ENCODE data around the gene VASP.

DNA sequence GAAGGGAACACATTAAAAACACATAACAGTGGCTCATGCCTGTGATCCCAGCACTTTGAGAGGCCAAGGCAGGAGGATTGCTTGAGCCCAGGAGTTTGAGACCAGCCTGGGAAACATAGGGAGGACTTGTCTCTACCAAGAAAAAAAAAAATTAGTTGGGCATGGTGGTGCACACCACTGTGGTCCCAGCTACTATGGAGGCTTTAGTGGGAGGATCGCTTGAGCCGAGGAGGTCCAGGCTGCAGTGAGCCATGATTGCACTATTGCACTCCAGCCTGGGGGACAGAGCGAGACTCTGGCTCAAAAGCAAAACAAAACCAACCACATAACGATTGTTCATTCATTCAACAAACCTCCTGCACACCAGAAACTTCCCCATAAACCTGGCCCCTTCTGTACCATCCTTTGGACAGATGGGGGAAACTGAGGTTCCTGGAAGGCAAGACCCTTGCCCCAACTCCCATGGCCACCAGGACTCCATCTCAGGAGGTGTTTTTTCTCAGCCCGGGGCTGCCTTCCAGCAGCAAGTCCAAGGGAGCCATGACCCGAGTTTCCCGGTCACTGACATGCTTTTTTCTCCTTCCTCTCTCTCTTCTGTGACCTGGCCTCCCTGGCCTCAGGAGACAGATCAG is 35.2 kb upstream of the VASP start:
- TF ChIP-seq, protein P1, sequence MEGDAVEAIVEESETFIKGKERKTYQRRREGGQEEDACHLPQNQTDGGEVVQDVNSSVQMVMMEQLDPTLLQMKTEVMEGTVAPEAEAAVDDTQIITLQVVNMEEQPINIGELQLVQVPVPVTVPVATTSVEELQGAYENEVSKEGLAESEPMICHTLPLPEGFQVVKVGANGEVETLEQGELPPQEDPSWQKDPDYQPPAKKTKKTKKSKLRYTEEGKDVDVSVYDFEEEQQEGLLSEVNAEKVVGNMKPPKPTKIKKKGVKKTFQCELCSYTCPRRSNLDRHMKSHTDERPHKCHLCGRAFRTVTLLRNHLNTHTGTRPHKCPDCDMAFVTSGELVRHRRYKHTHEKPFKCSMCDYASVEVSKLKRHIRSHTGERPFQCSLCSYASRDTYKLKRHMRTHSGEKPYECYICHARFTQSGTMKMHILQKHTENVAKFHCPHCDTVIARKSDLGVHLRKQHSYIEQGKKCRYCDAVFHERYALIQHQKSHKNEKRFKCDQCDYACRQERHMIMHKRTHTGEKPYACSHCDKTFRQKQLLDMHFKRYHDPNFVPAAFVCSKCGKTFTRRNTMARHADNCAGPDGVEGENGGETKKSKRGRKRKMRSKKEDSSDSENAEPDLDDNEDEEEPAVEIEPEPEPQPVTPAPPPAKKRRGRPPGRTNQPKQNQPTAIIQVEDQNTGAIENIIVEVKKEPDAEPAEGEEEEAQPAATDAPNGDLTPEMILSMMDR (conservative IDR thresholded peaks at IDR 0.05 in 1 of 2, IDR thresholded peaks at IDR 0.05 in 1 of 2; ENCODE audit: low read depth in 1 of 2, low read length in 2 of 2): no peak
- TF ChIP-seq EZH2 (IDR thresholded peaks at IDR 0.05; ENCODE audit: low read length, missing control alignments): no peak

Measured in fibroblast of lung (primary cell).